ENCODE results near the gene NEBL.

- no peak for TF ChIP-seq EZH2 (IDR thresholded peaks at IDR 0.05; ENCODE audit: borderline replicate concordance, low read depth, low read length, poor library complexity, severe bottlenecking)
- TF ChIP-seq CTCF (conservative IDR thresholded peaks at IDR 0.05; ENCODE audit: low read depth, low read length): no peak
Observed at GRCh38 chr10:20771051-20771450, 126.1 kb downstream of the NEBL start.

Measured in A673 (cell line).